ENCODE data around the gene SCLY. TPM values are rescaled to one million over a fixed set of nuclear protein-coding genes. Genes with fewer than 3 reads are reported as not detected.

SCLY gene
- total RNA-seq, 1 experiment from 2014 or later, result 28.7 TPM

GRCh38 chr2:238101891-238102841 is 41.4 kb downstream of the SCLY start:
- Histone ChIP-seq H3K36me3 (ENCODE audit: control insufficient read depth in 1 of 2, insufficient read depth in 2 of 2, low read length in 2 of 2) (no peaks in the 10 kb centered on the region), H3K27ac (ENCODE audit: low read depth, low read length) (no peak overlapping the region), H4K20me1 (ENCODE audit: insufficient read depth) (no peaks in the 10 kb centered on the region), H2AFZ (ENCODE audit: low read depth, low read length, poor library complexity, severe bottlenecking) (no peak overlapping the region), H3K27me3 (ENCODE audit: insufficient read depth, low read length) (no peaks in the 10 kb centered on the region), H3K4me2 (ENCODE audit: low read length) (no peak overlapping the region), H3K9ac (ENCODE audit: low read length) (no peak overlapping the region), H3K9me2 (ENCODE audit: insufficient read depth) (no peaks in the 10 kb centered on the region), H3K4me1 (ENCODE audit: control insufficient read depth in 1 of 2, insufficient read depth in 2 of 2, low read length in 2 of 2) (peaks cover 6 to 15% of the 10 kb centered on the region in 2 experiments; a peak in 3 of 4 replicates), H3K9me3 (ENCODE audit: control insufficient read depth in 1 of 2, insufficient read depth in 1 of 2, low read depth in 1 of 2, low read length in 2 of 2) (no peaks in the 10 kb centered on the region), H3K4me3 (replicated peaks in 1 of 2; ENCODE audit: low read depth in 1 of 2, low read length in 2 of 2) (no peak overlapping the region), H3K79me2 (ENCODE audit: insufficient read depth, low read length) (no peaks in the 10 kb centered on the region)
- no peak for TF ChIP-seq ZFX (IDR thresholded peaks at IDR 0.05)
- TF ChIP-seq ZNF274 (IDR thresholded peaks at IDR 0.05; ENCODE audit: low read depth, low read length), result no peak
- TF ChIP-seq CBX3 (IDR thresholded peaks at IDR 0.05; ENCODE audit: low read depth), result no peak
- no peak for TF ChIP-seq SP1 (IDR thresholded peaks at IDR 0.05; ENCODE audit: low read depth)
- TF ChIP-seq EZH2phosphoT487 (IDR thresholded peaks at IDR 0.05; ENCODE audit: borderline replicate concordance), result no peak
- TF ChIP-seq, protein P1, sequence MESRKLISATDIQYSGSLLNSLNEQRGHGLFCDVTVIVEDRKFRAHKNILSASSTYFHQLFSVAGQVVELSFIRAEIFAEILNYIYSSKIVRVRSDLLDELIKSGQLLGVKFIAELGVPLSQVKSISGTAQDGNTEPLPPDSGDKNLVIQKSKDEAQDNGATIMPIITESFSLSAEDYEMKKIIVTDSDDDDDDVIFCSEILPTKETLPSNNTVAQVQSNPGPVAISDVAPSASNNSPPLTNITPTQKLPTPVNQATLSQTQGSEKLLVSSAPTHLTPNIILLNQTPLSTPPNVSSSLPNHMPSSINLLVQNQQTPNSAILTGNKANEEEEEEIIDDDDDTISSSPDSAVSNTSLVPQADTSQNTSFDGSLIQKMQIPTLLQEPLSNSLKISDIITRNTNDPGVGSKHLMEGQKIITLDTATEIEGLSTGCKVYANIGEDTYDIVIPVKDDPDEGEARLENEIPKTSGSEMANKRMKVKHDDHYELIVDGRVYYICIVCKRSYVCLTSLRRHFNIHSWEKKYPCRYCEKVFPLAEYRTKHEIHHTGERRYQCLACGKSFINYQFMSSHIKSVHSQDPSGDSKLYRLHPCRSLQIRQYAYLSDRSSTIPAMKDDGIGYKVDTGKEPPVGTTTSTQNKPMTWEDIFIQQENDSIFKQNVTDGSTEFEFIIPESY (IDR thresholded peaks at IDR 0.05; ENCODE audit: extremely low read depth, insufficient replicate concordance, low read length), result no peak
- TF ChIP-seq SRF (IDR thresholded peaks at IDR 0.05; ENCODE audit: low read depth), result no peak
- no peak for TF ChIP-seq YY1 (IDR thresholded peaks at IDR 0.05; ENCODE audit: extremely low read depth, insufficient replicate concordance, low read depth, low read length)
- TF ChIP-seq REST (IDR thresholded peaks at IDR 0.05; ENCODE audit: low read depth), result no peak
- no peak for TF ChIP-seq POLR2A (IDR thresholded peaks at IDR 0.05; ENCODE audit: borderline replicate concordance, extremely low read depth, insufficient read depth, insufficient read length)
- no peak for TF ChIP-seq CEBPB (IDR thresholded peaks at IDR 0.05; ENCODE audit: low read depth)
- ATAC-seq, result no peak
- intact Hi-C loops (cut with micrococcal nuclease), result no loop called here
- DNase-seq (ENCODE audit: low read depth, low spot score), result no peak
- CTCF ChIA-PET, result no interaction called here
- RAD21 ChIA-PET (ENCODE audit: low non-redundant PET in 1 of 2, low total read pairs in 2 of 2, uncharacterized antibody in 2 of 2, unreplicated experiment in 2 of 2), result no interaction called here
- BruUV-seq (replicated peaks), result no TSS peak
- POLR2A ChIA-PET, result no interaction called here
